RCC 7860 (cell line): ENCODE measurements around the gene PAX4.

Experiments used
- DNase-seq: peaks from one replicate; pipeline ENCODE4 v3.0.0-alpha.2; 2015; ENCODE audit warnings: low spot score
- FAIRE-seq: peaks from 2 replicates; lab custom pipeline; 2012; peaks lifted over from hg19 to GRCh38; lab: Jason Lieb, UNC

PAX4 gene

DNA sequence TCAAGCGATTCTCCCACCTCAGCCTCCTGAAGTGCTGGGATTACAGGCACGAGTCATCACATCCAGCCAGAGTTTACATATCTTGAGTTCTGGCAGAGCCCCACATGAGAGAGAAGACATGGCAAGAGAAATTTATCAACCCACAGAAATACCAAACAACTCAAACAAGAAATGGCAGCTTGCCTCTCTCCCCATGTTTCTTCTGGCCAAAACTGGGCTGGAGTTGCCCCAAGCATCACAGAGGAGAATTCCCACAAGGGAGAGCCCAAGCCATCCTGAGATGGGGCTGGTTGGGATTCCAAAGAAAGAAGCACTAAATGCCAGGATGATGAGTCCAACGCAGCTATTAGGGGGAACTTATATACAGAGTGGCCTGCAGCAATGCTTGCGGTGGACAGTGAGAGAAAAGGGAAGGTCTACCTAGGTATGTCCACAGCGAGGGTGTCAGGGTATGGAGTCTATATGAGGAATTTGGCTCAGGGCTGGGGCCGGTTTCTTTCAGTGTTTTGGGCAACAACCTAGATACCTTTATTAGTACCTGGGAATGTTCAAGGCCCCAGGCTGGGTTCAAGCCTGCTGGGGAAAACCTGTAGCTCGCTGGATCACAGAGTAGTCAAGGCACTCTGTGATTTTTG lies 14.5 kb upstream of the PAX4 start:
- FAIRE-seq, result no peak
- DNase-seq, result no peak

DNA sequence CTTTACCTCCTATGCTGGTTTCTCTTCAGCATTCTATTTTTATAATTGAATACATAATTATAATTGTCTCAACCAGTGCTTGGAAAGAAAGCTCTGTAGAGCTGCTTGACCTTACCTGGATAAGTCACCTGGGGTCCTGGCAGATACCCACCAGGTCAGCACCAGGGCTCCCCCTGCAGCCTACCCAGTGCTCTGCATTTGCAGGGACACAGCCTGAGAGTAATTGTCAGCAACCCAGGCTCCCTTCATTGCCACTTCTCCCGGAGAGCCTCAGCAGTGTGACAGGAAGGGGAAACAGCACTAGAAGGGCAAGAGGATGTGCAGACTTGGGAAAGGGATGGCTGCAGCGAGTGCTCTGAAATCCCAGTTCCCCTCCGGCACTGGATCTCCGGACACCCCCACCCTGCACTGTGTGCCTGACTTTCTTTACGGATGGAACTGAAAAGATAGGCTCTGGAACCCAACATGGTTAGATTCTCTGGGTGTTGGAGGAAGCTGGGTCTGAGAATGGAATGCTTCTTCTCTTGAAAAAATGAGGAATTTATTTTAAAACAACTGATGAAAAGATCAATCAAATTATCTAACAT lies 11.4 kb upstream of the PAX4 start:
- no peak for FAIRE-seq
- DNase-seq, result no peak

DNA sequence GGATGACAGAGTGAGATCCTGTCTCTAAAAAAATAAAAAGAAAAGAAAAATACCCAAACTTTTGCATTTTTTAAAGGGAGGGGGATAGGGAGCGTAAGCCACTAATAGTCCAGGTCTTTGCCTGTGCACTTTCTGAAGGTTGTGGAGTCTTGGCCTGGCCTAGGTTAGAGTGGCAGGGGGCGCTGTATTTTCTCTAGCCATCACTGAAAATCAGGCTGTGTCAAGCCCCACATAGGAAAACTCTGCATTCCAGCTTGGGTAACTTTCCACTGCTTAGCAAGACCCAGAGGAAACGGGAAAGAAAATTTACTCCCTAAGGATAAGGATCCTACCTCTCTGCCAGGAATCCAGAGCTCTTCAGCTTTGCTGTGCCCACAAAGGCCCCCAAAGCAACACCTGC lies 10.5 kb upstream of the PAX4 start:
- no peak for FAIRE-seq
- no peak for DNase-seq

DNA sequence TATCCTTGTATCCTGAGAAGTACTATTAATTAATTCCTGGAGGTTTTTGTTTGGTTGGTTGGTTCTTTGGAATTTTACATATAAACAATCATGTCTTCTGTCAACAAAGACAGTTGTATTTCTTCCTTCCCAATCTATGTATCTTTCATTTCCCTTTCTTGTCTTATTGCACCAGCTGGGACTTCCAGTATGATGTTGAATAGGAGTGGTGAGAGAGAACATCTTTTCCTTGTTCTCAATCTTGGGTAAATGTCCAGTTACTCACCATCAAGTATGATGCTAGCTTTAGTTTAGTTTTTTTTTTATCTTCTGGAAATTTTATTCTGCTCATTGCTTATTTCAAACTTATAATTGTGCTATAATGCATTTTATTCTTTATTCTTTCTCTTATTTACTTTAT lies 7.4 kb upstream of the PAX4 start:
- FAIRE-seq, result no peak

DNA sequence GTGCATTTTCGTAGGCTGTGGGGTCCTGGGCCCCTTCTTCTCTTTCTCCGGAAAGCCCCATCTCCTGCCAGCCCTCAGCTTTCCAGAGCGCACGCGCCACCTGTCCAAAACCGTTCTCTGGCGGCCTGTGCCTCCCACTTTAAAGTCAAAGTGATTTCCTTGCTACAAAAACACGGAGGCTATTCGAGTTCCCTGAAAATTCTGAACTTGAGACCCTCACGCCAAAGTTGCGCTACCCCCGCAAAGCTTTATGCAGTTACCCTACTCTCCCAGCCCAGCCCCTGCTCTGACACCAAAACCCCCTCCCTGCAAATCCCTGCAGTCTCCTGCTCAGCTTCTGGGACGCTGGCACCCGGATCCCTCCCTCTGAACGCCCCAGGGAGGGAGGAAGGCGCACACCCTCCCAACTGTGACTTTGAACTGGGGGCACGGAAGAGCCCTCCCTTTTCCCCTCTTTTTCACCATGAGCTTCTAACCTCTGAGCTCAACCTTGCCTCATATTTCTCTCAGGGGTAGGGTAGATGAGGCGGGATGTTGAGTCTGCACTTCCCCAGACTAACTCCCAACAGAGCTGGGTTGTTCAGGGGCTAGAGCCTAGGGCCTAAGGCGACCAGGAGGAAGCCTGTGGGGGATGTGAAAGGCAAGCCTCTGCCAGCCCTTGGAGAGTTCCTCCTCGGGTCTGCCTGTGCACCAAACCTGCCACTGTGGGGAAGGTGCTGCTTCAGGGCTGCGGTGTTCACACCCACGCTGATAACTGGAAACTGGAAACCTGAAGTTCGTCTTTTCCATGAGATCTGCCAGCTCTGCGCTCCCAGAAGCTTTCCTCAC lies 2.7 kb upstream of the PAX4 start:
- DNase-seq (no peak), FAIRE-seq (no peak)

More for the DNA sequence above, 7.4 kb upstream of the PAX4 start:
- DNase-seq, result no peak

DNA sequence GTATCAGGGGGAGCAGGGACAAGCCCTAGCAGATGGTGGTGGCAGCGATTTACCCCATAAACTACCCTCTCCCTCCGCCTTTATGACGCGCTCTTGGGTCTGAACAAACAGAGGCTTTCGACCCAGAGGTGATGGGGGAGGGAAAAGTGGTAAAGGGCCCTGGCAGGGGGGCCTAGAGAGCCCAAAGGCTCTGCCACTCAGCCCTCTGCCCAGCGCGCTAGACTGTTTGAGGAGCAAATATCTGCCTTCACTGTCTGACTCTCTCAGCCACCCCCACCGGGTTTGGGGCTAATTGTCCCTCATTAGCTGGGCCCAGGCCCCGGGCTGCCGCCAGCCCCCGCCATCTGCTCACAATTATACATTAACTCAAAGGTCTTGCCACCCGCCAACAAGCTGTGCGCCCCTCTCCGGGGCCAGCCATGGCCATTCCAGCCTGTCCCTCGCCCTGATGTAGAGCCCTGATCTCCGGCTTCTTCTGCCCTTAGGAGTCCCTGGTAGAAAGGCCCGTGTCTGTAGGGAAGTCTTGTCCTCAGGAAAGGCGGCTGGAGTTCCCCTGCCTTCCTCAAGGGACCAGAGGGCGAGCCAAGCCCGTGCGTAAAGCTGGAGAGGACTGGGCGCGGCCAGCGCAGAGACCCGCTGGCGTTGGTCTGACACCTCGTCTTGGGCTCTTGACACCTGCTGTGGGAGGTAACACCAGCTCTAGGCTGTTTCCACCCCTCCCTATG lies 1.9 kb upstream of the PAX4 start:
- FAIRE-seq (no peak), DNase-seq (no peak)

DNA sequence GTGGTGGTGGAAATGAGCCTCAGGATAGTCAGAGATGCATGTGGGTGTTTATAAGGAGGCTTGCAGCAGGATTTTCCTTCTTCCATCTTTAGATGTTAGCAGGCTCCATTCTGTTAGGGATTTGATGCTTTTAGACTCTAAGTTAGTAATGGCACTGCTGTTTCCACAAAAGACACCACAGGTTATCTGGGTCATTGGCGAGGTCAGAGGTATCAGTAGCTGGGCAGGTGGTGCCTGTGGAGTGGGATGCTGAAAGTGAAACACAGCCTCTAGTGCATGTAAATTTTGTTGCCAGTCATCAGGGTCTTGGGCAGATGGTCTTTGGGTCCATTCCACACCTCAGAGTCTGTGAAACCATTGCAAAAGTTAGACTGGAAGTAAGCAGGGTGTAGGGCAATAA lies 833 bp upstream of the PAX4 start:
- no peak for FAIRE-seq

DNA sequence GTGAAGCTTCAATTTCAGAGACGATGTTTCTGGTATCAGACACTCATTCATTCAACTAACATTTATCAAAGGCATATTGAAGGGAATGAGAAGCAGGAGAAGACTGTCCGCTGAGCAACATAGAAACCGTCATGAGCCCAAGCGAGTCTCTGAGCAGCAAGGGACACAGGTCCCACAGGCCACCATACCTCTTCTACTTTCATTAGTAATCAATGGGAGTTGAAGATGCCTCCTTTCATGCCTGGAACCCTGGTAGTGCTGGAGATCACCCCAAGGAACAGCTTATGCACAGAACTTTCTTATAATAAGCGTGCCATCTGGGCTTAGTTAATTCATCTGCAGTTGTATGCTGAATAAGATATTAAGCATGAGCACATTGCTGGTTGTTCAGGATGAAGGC lies 1.2 kb downstream of the PAX4 start:
- DNase-seq (no peak), FAIRE-seq (no peak)

More for the DNA sequence above, 833 bp upstream of the PAX4 start:
- DNase-seq, result no peak

DNA sequence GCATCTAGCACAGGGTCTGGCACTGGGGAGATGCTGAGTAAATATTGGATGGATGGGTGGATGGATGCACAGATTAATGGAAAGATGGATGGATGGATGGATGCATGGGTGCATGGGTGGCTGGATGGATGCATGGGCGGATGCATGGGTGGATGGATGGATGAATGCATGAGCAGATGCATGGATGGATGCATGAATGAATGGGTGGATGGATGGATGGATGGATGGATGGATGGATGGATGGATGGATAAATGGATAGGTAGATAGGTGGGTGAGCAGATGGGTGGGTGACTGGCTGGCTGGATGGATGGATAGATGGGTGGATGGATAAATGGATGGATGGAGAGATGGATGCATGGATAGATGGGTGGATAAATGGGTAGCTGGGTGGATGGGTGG lies 5.7 kb downstream of the PAX4 start:
- DNase-seq, result no peak
- no peak for FAIRE-seq

DNA sequence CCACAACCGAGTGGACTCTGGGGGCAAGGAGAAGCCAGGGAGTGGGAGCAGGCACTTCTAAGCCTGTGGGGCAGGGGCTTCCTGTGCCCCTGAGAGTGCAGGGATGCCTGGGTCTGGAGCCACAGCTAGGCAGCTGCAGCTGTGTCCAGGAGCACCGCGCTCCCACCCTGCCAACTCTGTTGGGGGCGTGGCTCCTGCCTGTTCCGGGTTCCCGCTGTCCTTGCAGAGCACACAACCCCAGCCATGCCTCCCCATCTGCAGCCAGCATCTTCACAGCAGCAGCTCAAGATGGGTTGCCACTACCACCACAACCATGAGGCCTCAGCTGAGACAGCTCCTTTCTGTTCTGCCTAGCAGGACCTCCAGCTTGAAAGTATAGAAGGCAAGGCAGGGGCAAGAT lies 8.6 kb downstream of the PAX4 start:
- DNase-seq, result no peak
- no peak for FAIRE-seq

DNA sequence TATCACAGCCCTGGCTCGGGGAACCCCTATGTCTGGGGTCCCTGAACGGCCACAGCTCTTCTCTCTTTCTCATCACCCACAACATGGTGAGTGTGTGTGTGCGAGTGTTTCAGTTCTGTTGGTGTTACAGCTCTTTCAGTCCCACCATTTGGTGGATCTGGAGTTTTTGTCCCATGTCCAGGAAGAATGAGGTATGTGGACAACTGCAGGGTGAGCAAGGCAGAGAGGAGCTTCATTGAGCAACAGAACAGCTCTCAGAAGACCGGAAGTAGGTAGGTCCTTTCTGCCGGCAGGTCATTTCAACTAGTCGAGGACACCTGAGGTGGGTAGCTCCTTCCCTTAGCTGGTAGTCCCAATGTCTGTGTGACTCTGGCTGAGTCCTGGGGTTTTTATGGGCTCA lies 9.5 kb downstream of the PAX4 start:
- DNase-seq (no peak), FAIRE-seq (no peak)

DNA sequence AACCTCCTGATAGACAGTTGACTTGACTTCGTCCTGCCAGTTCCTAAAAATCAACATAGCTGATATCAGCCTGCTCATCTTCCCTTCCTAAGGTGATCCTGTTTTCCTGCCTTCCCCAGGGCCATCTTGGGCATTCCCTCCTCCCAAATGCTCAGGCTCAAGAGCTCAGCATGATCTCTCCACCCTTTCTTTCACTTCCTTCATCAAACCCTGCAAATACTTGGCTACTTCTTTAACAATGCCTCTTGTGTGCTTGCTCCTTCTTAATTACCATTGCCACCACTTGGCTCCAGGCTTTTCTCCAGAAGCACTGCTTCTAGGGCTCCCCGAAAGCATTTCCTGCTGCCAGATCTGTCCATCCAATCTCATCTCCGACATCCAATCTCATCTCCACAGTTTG lies 17.1 kb downstream of the PAX4 start:
- FAIRE-seq (no peak), DNase-seq (no peak)

DNA sequence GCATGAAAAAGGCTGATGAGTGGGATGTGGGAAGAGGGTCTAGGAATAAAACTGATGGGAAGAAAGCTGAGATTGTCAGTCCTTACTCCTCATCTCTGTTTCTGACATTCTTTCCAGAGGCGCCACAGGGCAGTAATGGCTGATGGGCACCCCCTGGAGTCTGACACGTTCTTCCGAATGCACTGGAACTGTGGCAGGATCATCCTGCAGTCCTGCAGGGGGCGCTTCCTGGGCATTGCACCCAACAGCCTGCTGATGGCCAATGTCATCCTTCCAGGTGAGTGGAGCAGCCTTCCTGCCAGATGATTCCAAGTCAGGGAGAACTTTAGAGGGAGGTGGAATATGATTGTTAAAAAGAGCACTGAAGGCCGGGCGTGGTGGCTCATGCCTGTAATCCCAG lies 19.6 kb downstream of the PAX4 start:
- FAIRE-seq (no peak), DNase-seq (no peak)

DNA sequence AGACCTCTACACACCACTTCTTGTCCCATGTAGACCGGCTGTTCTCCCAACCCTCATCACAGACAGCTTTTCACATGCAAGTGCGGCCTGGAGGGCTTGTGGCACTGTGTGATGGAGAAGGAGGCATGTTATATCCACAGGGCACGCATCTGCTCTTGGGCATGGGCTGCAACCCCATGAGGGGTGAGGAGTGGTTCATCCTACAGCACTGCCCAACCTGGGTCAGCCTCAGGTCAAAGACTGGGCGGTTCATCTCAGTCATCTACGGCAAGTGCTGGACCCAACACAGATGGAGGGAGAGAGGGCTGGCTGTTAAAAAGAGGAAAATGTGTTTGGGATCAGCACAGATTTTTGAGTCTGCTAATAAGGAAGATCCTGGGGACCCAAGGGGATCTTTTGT lies 22.2 kb downstream of the PAX4 start:
- DNase-seq, result no peak
- FAIRE-seq, result no peak

DNA sequence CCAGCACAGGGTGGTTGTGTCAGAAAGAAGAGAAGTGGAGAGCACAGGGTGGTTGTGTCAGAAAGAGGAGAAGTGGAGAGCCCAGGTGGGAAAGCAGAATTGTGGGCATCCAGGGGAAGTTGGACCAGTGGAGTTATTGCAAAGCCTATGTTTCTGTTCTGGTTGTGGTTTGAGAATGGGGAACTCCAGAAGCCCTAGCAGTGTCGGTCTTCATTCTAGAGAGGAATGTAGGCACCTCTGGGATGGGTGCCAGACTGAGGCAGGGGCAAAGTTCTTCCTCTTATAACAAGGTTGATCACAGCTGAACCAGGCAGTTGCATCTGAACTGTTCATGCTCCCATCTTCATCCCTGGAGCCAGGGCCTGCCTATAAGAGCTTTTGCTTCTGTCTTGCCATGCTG lies 23.5 kb downstream of the PAX4 start:
- FAIRE-seq (no peak), DNase-seq (no peak)

DNA sequence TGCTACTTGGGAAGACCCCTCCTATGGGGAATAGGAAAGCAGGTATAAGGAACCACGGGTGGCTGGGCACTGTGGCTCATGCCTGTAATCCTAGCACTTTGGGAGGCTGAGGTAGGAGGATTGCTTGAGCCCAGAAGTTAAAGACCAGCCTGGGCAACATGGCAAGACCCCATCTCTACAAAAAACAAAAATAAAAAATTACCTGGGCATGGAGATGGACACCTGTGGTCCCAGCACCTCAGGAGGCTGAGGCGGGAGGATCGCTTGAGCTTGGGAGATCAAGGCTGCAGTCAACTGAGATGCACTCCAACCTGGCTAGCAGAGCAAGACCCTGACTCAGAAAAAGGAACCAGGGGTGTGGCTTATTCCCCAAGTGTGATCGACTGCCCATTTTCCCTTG lies 25.4 kb downstream of the PAX4 start:
- DNase-seq (no peak), FAIRE-seq (no peak)

DNA sequence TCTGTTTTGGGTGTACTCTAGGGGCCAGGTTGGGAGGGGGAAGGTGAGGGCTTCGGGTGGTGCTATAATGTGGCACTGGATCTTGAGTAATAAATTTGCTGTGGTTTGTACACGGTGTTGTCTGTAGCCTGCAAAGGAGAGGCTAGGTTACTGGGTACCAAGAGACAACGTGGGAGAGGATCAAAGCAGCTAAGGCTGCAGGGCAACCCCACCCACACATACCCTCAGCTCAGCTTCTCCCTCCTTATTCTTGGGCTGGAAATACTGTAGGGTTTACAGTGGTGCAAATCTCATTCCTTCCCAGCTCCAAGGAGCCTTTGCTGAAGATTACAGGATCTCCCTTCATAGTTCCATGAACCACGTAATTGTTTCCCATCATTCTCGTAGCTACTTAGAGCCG lies 26.4 kb downstream of the PAX4 start:
- no peak for DNase-seq
- no peak for FAIRE-seq

DNA sequence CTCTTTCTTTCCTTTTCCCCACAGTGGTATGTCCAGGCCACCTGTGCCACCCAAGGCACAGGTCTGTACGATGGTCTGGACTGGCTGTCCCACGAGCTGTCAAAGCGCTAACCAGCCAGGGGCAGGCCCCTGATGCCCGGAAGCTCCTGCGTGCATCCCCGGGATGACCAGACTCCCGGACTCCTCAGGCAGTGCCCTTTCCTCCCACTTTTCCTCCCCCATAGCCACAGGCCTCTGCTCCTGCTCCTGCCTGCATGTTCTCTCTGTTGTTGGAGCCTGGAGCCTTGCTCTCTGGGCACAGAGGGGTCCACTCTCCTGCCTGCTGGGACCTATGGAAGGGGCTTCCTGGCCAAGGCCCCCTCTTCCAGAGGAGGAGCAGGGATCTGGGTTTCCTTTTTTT lies 26.8 kb downstream of the PAX4 start:
- FAIRE-seq (no peak), DNase-seq (no peak)

DNA sequence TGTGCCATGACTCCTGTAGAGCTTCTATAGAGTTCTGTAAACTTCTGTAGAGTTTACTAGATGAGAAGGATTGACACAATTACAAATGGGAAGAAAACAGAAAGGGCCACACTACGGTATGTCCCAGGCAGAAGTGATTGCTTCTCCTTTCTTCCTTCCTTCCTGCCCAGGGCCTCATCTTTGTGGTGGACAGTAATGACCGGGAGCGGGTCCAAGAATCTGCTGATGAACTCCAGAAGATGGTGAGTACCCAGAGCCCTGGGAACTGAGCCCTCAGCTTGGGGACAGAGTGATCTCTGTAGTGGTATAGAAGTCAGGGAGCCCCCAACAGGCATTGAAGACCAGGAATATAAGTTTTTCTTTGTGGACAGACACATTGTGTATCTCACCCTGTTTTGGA lies 28.0 kb downstream of the PAX4 start:
- FAIRE-seq (no peak), DNase-seq (no peak)

DNA sequence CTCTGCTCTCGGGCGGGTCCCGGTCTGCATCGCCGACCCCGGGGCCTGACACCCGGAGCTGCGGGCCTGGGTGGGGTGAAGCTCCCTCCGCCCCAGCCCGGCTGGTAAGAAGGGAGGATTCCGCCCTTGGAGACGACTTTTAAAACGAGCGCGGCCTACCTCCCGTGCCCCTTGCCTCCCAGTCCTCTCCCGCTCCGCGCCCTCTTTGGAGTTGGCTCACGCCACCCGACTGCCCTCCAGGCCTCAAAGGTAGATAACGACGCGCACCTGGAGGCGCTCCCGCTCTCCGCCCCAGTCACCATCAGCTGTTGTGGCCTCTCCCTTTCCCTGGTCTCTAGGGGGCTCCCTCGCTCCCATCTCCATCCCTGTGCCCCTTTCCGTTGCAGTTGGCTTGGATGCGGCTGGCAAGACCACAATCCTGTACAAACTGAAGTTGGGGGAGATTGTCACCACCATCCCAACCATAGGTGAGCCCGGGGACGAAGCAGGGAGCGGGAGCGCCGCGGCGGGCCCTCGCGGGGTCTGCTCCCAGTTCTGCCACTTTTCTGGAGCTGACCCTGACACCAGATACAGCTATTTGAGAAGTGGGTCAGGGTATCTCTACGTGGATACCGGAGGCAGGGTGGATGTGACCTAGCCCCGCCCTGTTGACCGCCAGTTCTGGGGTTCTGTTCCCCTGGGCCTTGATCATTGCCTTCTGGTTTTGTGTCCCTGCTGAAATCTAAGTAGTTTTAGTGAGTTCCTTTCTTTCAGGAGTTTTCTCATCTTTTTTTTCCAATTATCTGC lies 29.1 kb downstream of the PAX4 start:
- DNase-seq, result peak; percentile 47
- FAIRE-seq, result no peak
